HepG2 (cell line): Measurements from ENCODE around the gene NFKB2. TPM values are rescaled to one million over a fixed set of nuclear protein-coding genes. Genes with fewer than 3 reads are reported as not detected.

Experiments used
- ARID4A ChIP-seq: sonication (generic); formaldehyde crosslinking; IDR thresholded peaks from 2 replicates; pipeline ENCODE4 v1.5.0; 2020; ENCODE audit warnings: mild to moderate bottlenecking, missing genetic modification reagents, borderline replicate concordance
- BCL6 ChIP-seq: IDR thresholded peaks from 2 replicates; pipeline ENCODE4 v1.6.1; 2016; ENCODE audit warnings: missing genetic modification reagents, missing compliant biosample characterization
- EHMT2 ChIP-seq: fragments of 200-600 bp; sonication (generic); IDR thresholded peaks from 2 replicates; pipeline ENCODE4 v1.7.0; 2017; ENCODE audit warnings: antibody characterized with exemption, low read depth, low read length, borderline replicate concordance
- ERF ChIP-seq: IDR thresholded peaks from 2 replicates; pipeline ENCODE4 v1.6.1; 2018; ENCODE audit warnings: missing biosample characterization, missing genetic modification reagents
- KLF16 ChIP-seq, 2 experiments: sonication (generic) in 1 of 2; formaldehyde crosslinking in 1 of 2; IDR thresholded peaks; 2 replicates each; pipeline versions ENCODE4 v1.6.1 to v1.8.0; 2016 to 2023; ENCODE audit warnings: missing genetic modification reagents in 2 of 2, missing compliant biosample characterization in 1 of 2
- ZBTB42 ChIP-seq: sonication (generic); formaldehyde crosslinking; IDR thresholded peaks from 2 replicates; pipeline ENCODE4 v1.5.0; 2020; ENCODE audit warnings: mild to moderate bottlenecking, missing genetic modification reagents
- ZNF383 ChIP-seq: sonication (generic); formaldehyde crosslinking; IDR thresholded peaks from 2 replicates; pipeline ENCODE4 v1.4.0; 2020; ENCODE audit warnings: missing genetic modification reagents, mild to moderate bottlenecking, borderline replicate concordance
- ZNF557 ChIP-seq: sonication (generic); formaldehyde crosslinking; IDR thresholded peaks from 2 replicates; pipeline ENCODE4 v1.4.0; 2020; ENCODE audit warnings: missing genetic modification reagents
- ZNF580 ChIP-seq: IDR thresholded peaks from 2 replicates; pipeline ENCODE4 v1.6.1; 2016; ENCODE audit warnings: low read depth, borderline replicate concordance
- ZSCAN29 ChIP-seq: sonication (generic); formaldehyde crosslinking; conservative IDR thresholded peaks from 2 replicates; pipeline ENCODE4 v1.4.0; 2020; ENCODE audit warnings: mild to moderate bottlenecking, missing genetic modification reagents
- polyA plus RNA-seq, 8 experiments: library from polyadenylated mRNA; depleted of rRNA in 3 of 8; stranded (reverse) in 7 of 8; unstranded in 1 of 8; fragments of >200 nt; fragmentation: Illumina TruSeq in 4 of 8; extraction: Trizol in 4 of 8; gene quantifications; 2 replicates each; pipeline versions ENCODE4 v1.2.1 to v1.2.3, GENCODE V29; 2011 to 2016; ENCODE audit warnings: low read depth in 4 of 8, missing spikeins in 1 of 8, mixed read lengths in 1 of 8; ENCODE audit not compliant: insufficient read depth in 1 of 8
- total RNA-seq, 5 experiments: library from RNA; depleted of rRNA; stranded (reverse); fragments of >200 nt; fragmentation: Illumina TruSeq; extraction: Trizol; gene quantifications; 2 replicates each; pipeline ENCODE4 v1.2.3, GENCODE V29; 2016; ENCODE audit warnings: low read depth in 1 of 5
- TF ChIP-seq, protein P1 (sequence below): sonication (generic); formaldehyde crosslinking; IDR thresholded peaks from 2 replicates; pipeline ENCODE4 v1.4.0; 2020; ENCODE audit warnings: missing genetic modification reagents
- TF ChIP-seq, protein P2 (sequence below): sonication (generic); formaldehyde crosslinking; IDR thresholded peaks from 2 replicates; pipeline ENCODE4 v1.9.0; 2022; ENCODE audit warnings: missing genetic modification reagents, mild to moderate bottlenecking, borderline replicate concordance
- TF ChIP-seq, protein P3 (sequence below), 2 experiments: fragments of 450-650 bp in 1 of 2; sonication (generic) in 1 of 2; formaldehyde crosslinking; IDR thresholded peaks; 2 replicates each; pipeline versions ENCODE4 v1.5.0 to v1.8.0; 2020 to 2022; ENCODE audit warnings: mild to moderate bottlenecking in 1 of 2, missing genetic modification reagents in 1 of 2
- TF ChIP-seq, protein P4 (sequence below): IDR thresholded peaks from 2 replicates; pipeline ENCODE4 v1.6.1; 2012; ENCODE audit warnings: low read depth, low read length, improper control_type of control experiment

NFKB2 gene
- total and polyA plus RNA-seq, 2 of the 13 experiments (the other 11 are each of a cell fraction or from before 2014, with no cell fraction given), result 7.7 to 12.5 TPM

- TF ChIP-seq ARID4A (CRISPR knock-in tag) (peak; percentile 88), BCL6 (CRISPR knock-in tag) (peak; percentile 34; the same call in 1 of the 2 replicates), KLF16 (CRISPR knock-in tag; IDR thresholded peaks at IDR 0.05) (peak in 1 of 2 experiments; percentile 80; a peak in 1 of 4 replicates), ZSCAN29 (CRISPR knock-in tag) (peak; percentile 57; the same call in 1 of the 2 replicates), ZBTB42 (no peak; the same call in 1 of the 2 replicates), EHMT2 (no peak), ERF (CRISPR knock-in tag) (peak; percentile 88), ZNF557 (no peak), ZNF383 (no peak), ZNF580 (CRISPR knock-in tag) (peak; percentile 85; the same call in 1 of the 2 replicates)
- TF ChIP-seq, protein P1, sequence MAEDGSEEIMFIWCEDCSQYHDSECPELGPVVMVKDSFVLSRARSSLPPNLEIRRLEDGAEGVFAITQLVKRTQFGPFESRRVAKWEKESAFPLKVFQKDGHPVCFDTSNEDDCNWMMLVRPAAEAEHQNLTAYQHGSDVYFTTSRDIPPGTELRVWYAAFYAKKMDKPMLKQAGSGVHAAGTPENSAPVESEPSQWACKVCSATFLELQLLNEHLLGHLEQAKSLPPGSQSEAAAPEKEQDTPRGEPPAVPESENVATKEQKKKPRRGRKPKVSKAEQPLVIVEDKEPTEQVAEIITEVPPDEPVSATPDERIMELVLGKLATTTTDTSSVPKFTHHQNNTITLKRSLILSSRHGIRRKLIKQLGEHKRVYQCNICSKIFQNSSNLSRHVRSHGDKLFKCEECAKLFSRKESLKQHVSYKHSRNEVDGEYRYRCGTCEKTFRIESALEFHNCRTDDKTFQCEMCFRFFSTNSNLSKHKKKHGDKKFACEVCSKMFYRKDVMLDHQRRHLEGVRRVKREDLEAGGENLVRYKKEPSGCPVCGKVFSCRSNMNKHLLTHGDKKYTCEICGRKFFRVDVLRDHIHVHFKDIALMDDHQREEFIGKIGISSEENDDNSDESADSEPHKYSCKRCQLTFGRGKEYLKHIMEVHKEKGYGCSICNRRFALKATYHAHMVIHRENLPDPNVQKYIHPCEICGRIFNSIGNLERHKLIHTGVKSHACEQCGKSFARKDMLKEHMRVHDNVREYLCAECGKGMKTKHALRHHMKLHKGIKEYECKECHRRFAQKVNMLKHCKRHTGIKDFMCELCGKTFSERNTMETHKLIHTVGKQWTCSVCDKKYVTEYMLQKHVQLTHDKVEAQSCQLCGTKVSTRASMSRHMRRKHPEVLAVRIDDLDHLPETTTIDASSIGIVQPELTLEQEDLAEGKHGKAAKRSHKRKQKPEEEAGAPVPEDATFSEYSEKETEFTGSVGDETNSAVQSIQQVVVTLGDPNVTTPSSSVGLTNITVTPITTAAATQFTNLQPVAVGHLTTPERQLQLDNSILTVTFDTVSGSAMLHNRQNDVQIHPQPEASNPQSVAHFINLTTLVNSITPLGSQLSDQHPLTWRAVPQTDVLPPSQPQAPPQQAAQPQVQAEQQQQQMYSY (CRISPR knock-in tag), result peak; percentile 70; the same call in 1 of the 2 replicates
- TF ChIP-seq, protein P2, sequence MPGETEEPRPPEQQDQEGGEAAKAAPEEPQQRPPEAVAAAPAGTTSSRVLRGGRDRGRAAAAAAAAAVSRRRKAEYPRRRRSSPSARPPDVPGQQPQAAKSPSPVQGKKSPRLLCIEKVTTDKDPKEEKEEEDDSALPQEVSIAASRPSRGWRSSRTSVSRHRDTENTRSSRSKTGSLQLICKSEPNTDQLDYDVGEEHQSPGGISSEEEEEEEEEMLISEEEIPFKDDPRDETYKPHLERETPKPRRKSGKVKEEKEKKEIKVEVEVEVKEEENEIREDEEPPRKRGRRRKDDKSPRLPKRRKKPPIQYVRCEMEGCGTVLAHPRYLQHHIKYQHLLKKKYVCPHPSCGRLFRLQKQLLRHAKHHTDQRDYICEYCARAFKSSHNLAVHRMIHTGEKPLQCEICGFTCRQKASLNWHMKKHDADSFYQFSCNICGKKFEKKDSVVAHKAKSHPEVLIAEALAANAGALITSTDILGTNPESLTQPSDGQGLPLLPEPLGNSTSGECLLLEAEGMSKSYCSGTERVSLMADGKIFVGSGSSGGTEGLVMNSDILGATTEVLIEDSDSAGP, result peak; percentile 82; the same call in 1 of the 2 replicates
- TF ChIP-seq, protein P3, sequence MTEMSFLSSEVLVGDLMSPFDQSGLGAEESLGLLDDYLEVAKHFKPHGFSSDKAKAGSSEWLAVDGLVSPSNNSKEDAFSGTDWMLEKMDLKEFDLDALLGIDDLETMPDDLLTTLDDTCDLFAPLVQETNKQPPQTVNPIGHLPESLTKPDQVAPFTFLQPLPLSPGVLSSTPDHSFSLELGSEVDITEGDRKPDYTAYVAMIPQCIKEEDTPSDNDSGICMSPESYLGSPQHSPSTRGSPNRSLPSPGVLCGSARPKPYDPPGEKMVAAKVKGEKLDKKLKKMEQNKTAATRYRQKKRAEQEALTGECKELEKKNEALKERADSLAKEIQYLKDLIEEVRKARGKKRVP (CRISPR knock-in tag; IDR thresholded peaks at IDR 0.05), result peak in 1 of 2 experiments; percentile 59; a peak in 1 of 4 replicates
- TF ChIP-seq, protein P4, sequence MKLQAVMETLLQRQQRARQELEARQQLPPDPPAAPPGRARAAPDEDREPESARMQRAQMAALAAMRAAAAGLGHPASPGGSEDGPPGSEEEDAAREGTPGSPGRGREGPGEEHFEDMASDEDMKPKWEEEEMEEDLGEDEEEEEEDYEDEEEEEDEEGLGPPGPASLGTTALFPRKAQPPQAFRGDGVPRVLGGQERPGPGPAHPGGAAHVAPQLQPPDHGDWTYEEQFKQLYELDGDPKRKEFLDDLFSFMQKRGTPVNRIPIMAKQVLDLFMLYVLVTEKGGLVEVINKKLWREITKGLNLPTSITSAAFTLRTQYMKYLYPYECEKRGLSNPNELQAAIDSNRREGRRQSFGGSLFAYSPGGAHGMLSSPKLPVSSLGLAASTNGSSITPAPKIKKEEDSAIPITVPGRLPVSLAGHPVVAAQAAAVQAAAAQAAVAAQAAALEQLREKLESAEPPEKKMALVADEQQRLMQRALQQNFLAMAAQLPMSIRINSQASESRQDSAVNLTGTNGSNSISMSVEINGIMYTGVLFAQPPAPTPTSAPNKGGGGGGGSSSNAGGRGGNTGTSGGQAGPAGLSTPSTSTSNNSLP, result peak; percentile 18; the same call in 1 of the 2 replicates
Measured at GRCh38 chr10:102420714-102421506, 25.4 kb downstream of the NFKB2 start, which contains the start of gene FBXL15 (continued).
